ENCODE measurements around the gene ALDOC.

The ALDOC gene

GRCh38 chr17:28554565-28554964 lies 22.1 kb downstream of the ALDOC start:
- no peak for TF ChIP-seq CTCF (IDR thresholded peaks at IDR 0.05; ENCODE audit: low read length, missing control alignments)
- no peak for DNase-seq (ENCODE audit: low read depth)
- no peak overlapping the region for H3K4me3 ChIP-seq (replicated peaks; ENCODE audit: low read depth, low read length)

- H3K4me3 ChIP-seq (replicated peaks; ENCODE audit: low read depth, low read length) = peak overlapping the region; percentile 31
- no peak for TF ChIP-seq CTCF (IDR thresholded peaks at IDR 0.05; ENCODE audit: low read length, missing control alignments)
- DNase-seq (ENCODE audit: low read depth) = no peak
Measured at GRCh38 chr17:28553000-28553505, 23.6 kb downstream of the ALDOC start.

- peak within 1 kb of the TSS; percentile 69 for H3K4me3 ChIP-seq (replicated peaks; ENCODE audit: low read depth, low read length)
- no peak for TF ChIP-seq CTCF (IDR thresholded peaks at IDR 0.05; ENCODE audit: low read length, missing control alignments)
- DNase-seq (ENCODE audit: low read depth) = peak; percentile 61
Measured at GRCh38 chr17:28552176-28552999, 24.3 kb downstream of the ALDOC start, which contains the start of gene UNC119. Gene UNC119 (minus strand): TSS chr17:28552624. CDS start chr17:28552557, 67 bp downstream.

- peak overlapping the region; percentile 69 for H3K4me3 ChIP-seq (replicated peaks; ENCODE audit: low read depth, low read length)
- DNase-seq (ENCODE audit: low read depth) = peak; percentile 19
- TF ChIP-seq CTCF (IDR thresholded peaks at IDR 0.05; ENCODE audit: low read length, missing control alignments) = no peak
Measured at GRCh38 chr17:28551421-28552175, 25.1 kb downstream of the ALDOC start.

- no peak overlapping the region for H3K4me3 ChIP-seq (replicated peaks; ENCODE audit: low read depth, low read length)
- no peak for DNase-seq (ENCODE audit: low read depth)
- no peak for TF ChIP-seq CTCF (IDR thresholded peaks at IDR 0.05; ENCODE audit: low read length, missing control alignments)
Measured at GRCh38 chr17:28550858-28551257, 25.8 kb downstream of the ALDOC start.

GRCh38 chr17:28549236-28550132 lies 27.2 kb downstream of the ALDOC start:
- no peak for DNase-seq (ENCODE audit: low read depth)
- H3K4me3 ChIP-seq (replicated peaks; ENCODE audit: low read depth, low read length) = no peak overlapping the region
- TF ChIP-seq CTCF (IDR thresholded peaks at IDR 0.05; ENCODE audit: low read length, missing control alignments) = no peak

Data from fibroblast of pulmonary artery (primary cell).